Stimulated activated effector memory CD8-positive, alpha-beta T cell treated with anti-CD3 and anti-CD28 coated beads, Interleukin-12 subunit alpha, Interleukin-12 subunit beta, amount 100 ng/mL, for 72 hours (primary cell): ENCODE data around the gene PCDHGA5.
"Not testable (repeated sequence)": the region's sequence is repeated elsewhere in the genome, so short reads cannot be mapped to it uniquely, and the experiment has no call there.

Experiments used
- ATAC-seq: fragments of 150-1000 bp; cut with Tn5 transposase; 2 replicates; pipeline ENCODE4 v1.10.0; 2021
- DNase-seq, 2 donors: peaks; one replicate each; pipeline ENCODE4 v3.0.0; 2021 to 2022; ENCODE audit warnings: low spot score in 2 of 2
- H3K27ac Mint-ChIP-seq: one replicate; pipeline ENCODE4 v1.8.0; 2022; ENCODE audit warnings: mild to moderate bottlenecking, mixed read lengths
- H3K36me3 Mint-ChIP-seq: one replicate; pipeline ENCODE4 v1.8.0; 2022; ENCODE audit warnings: mild to moderate bottlenecking, mixed read lengths
- H3K4me1 Mint-ChIP-seq: one replicate; pipeline ENCODE4 v1.8.0; 2022; ENCODE audit warnings: mixed read lengths
- H3K4me3 Mint-ChIP-seq: one replicate; pipeline ENCODE4 v1.8.0; 2022; ENCODE audit warnings: mild to moderate bottlenecking, mixed read lengths
- H3K9me3 Mint-ChIP-seq: one replicate; pipeline ENCODE4 v1.8.0; 2022; ENCODE audit warnings: mixed read lengths

The PCDHGA5 gene

GRCh38 chr5:141392429-141393198 is 28.7 kb downstream of the PCDHGA5 start, which contains the start of gene PCDHGA8:
Gene PCDHGA8, plus strand, starts transcription at chr5:141392633. Its CDS starts 181 bp downstream, at chr5:141392814.
- ATAC-seq = no peak
- peaks cover 16% of the 10 kb centered on the region for H3K9me3 Mint-ChIP-seq
- no peak within 1 kb of the TSS for H3K4me3 Mint-ChIP-seq
- H3K36me3 Mint-ChIP-seq = peaks cover 5% of the 10 kb centered on the region
- no peak for DNase-seq
- H3K27ac Mint-ChIP-seq = no peak within 1 kb of the TSS
- no peaks in the 10 kb centered on the region for H3K4me1 Mint-ChIP-seq

GRCh38 chr5:141393267-141393666 is 29.3 kb downstream of the PCDHGA5 start:
- ATAC-seq = no peak
- Mint-ChIP-seq H3K4me1 (no peaks in the 10 kb centered on the region), H3K27ac (no peak overlapping the region), H3K36me3 (peaks cover 5% of the 10 kb centered on the region), H3K9me3 (peaks cover 16% of the 10 kb centered on the region), H3K4me3 (no peak overlapping the region)
- DNase-seq = no peak

- not testable (repeated sequence) for H3K4me1 Mint-ChIP-seq, ATAC-seq, H3K36me3 Mint-ChIP-seq, H3K4me3 Mint-ChIP-seq, DNase-seq, H3K27ac Mint-ChIP-seq
- H3K9me3 Mint-ChIP-seq = peaks cover 12% of the 10 kb centered on the region
Measured at GRCh38 chr5:141394401-141395187, 30.6 kb downstream of the PCDHGA5 start.

- peak within 1 kb of the TSS; percentile 36 for H3K4me3 Mint-ChIP-seq
- DNase-seq, H3K36me3 Mint-ChIP-seq, H3K4me1 Mint-ChIP-seq, H3K9me3 Mint-ChIP-seq, H3K27ac Mint-ChIP-seq: not testable (repeated sequence)
- ATAC-seq = peak; percentile 78
Measured at GRCh38 chr5:141397756-141398551, 34.0 kb downstream of the PCDHGA5 start, which contains the start of gene PCDHGB5. Gene PCDHGB5, plus strand, starts transcription at chr5:141397947. Its CDS starts 181 bp downstream, at chr5:141398128.

GRCh38 chr5:141398608-141399007 is 34.6 kb downstream of the PCDHGA5 start:
- Mint-ChIP-seq H3K4me1 (no peaks in the 10 kb centered on the region), H3K36me3 (peaks cover 5% of the 10 kb centered on the region), H3K9me3 (peaks cover 7% of the 10 kb centered on the region), H3K4me3 (no peak overlapping the region), H3K27ac (no peak overlapping the region)
- ATAC-seq = no peak
- DNase-seq = no peak

GRCh38 chr5:141399555-141400258 is 35.7 kb downstream of the PCDHGA5 start:
- Mint-ChIP-seq H3K27ac (no peak overlapping the region), H3K4me3 (no peak overlapping the region), H3K9me3 (peaks cover 6% of the 10 kb centered on the region), H3K36me3 (no peaks in the 10 kb centered on the region), H3K4me1 (no peaks in the 10 kb centered on the region)
- ATAC-seq (no peak), DNase-seq (no peak)

- H3K27ac Mint-ChIP-seq = no peak within 1 kb of the TSS
- DNase-seq (no peak), ATAC-seq (no peak)
- H3K4me3 Mint-ChIP-seq = peak within 1 kb of the TSS; percentile 15
- no peaks in the 10 kb centered on the region for H3K36me3 Mint-ChIP-seq
- no peaks in the 10 kb centered on the region for H3K4me1 Mint-ChIP-seq
- peaks cover 12% of the 10 kb centered on the region for H3K9me3 Mint-ChIP-seq
Measured at GRCh38 chr5:141402553-141403243, 38.7 kb downstream of the PCDHGA5 start, which contains the start of gene PCDHGA9. Gene PCDHGA9, plus strand, starts transcription at chr5:141402778. Its CDS starts 175 bp downstream, at chr5:141402953.

GRCh38 chr5:141403387-141403786 is 39.4 kb downstream of the PCDHGA5 start:
- no peak for ATAC-seq
- H3K36me3 Mint-ChIP-seq = no peaks in the 10 kb centered on the region
- no peak for DNase-seq
- H3K4me3 Mint-ChIP-seq = no peak overlapping the region
- peaks cover 12% of the 10 kb centered on the region for H3K9me3 Mint-ChIP-seq
- no peak overlapping the region for H3K27ac Mint-ChIP-seq
- H3K4me1 Mint-ChIP-seq = no peaks in the 10 kb centered on the region

- H3K4me1 Mint-ChIP-seq, DNase-seq, H3K27ac Mint-ChIP-seq, H3K36me3 Mint-ChIP-seq: not testable (repeated sequence)
- ATAC-seq = peak; percentile 54
- Mint-ChIP-seq H3K4me3 (peak within 1 kb of the TSS; percentile 38), H3K9me3 (peaks cover 15% of the 10 kb centered on the region)
Measured at GRCh38 chr5:141407790-141408505, 44.0 kb downstream of the PCDHGA5 start, which contains the start of gene PCDHGB6. Gene PCDHGB6, plus strand, starts transcription at chr5:141408021. Its CDS starts 182 bp downstream, at chr5:141408203.

- Mint-ChIP-seq H3K4me3 (no peak overlapping the region), H3K27ac (no peak overlapping the region), H3K4me1 (peaks cover 20% of the 10 kb centered on the region), H3K36me3 (no peaks in the 10 kb centered on the region), H3K9me3 (peaks cover 16% of the 10 kb centered on the region)
- DNase-seq (no peak), ATAC-seq (no peak)
Measured at GRCh38 chr5:141409598-141410306, 45.8 kb downstream of the PCDHGA5 start.

- Mint-ChIP-seq H3K27ac (no peak overlapping the region), H3K36me3 (no peaks in the 10 kb centered on the region), H3K9me3 (peaks cover 13% of the 10 kb centered on the region), H3K4me3 (no peak overlapping the region), H3K4me1 (peaks cover 20% of the 10 kb centered on the region)
- DNase-seq = no peak
- ATAC-seq = no peak
Measured at GRCh38 chr5:141411575-141411974, 47.6 kb downstream of the PCDHGA5 start.

- peak; percentile 83 for ATAC-seq
Measured at GRCh38 chr5:141412854-141413539, 49.0 kb downstream of the PCDHGA5 start, which contains the start of gene PCDHGA10. Gene PCDHGA10, plus strand, starts transcription at chr5:141412987. Its CDS starts 189 bp downstream, at chr5:141413176.

More at GRCh38 chr5:141412854-141413539, 49.0 kb downstream of the PCDHGA5 start, which contains the start of gene PCDHGA10:
- Mint-ChIP-seq H3K9me3 (peaks cover 10% of the 10 kb centered on the region), H3K27ac (no peak within 1 kb of the TSS), H3K36me3 (no peaks in the 10 kb centered on the region), H3K4me1 (peaks cover 24% of the 10 kb centered on the region), H3K4me3 (peak within 1 kb of the TSS; percentile 79)
- peak in 1 of 2 donors; percentile 67 for DNase-seq
